ENCODE results near the gene SOBP. TPM values are rescaled to one million over a fixed set of nuclear protein-coding genes. Genes with fewer than 3 reads are reported as not detected.

The SOBP gene
- total RNA-seq, 1 experiment from 2014 or later = 1.7 TPM

DNA sequence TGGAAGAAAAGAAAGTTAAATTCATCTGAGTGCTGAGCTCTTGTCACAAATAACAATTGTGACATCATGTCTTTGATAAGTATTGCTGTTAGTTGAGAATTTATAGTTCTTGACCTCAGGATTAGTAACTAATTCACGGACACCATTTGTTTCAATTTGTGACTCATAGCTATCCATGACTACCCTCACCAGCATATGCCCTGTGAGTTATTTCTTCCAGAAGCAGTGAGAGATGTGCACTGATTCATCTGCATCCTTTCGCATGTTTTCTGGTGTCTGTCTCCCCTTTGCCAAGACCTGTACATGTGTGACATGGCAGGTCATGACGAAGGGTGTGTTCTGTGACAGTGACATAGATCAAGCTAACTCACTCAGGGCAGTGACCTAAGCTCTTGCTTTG is 86.9 kb downstream of the SOBP start:
- peaks cover 12% of the 10 kb centered on the region for H3K4me1 Mint-ChIP-seq (ENCODE audit: low read depth, unreplicated experiment)
- TF ChIP-seq CTCF (IDR thresholded peaks at IDR 0.05; ENCODE audit: unreplicated experiment) = no peak
- intact Hi-C loops (cut with micrococcal nuclease; ENCODE audit: unreplicated experiment) = no loop called here
- no peak overlapping the region for H3K27ac Mint-ChIP-seq (ENCODE audit: unreplicated experiment)
- H3K27me3 Mint-ChIP-seq (ENCODE audit: unreplicated experiment) = peaks cover 13% of the 10 kb centered on the region
- no peak for DNase-seq
- BruUV-seq (replicated peaks) = no TSS peak
- no peaks in the 10 kb centered on the region for H3K9me3 Mint-ChIP-seq (ENCODE audit: low read depth, unreplicated experiment)
- H3K4me3 Mint-ChIP-seq (ENCODE audit: low read depth, unreplicated experiment) = no peak overlapping the region
- CTCF ChIA-PET = interaction anchor here (0.9 to 1.0 kb wide), 3 partner anchors 8 to 96 kb away, joined by 3 to 4 read pairs (median 3); no protein-coding TSS in a partner anchor
- H3K36me3 Mint-ChIP-seq (ENCODE audit: insufficient read depth, unreplicated experiment) = no peaks in the 10 kb centered on the region

GRCh38 chr6:107578642-107579341 is 88.9 kb downstream of the SOBP start:
- TF ChIP-seq CTCF (IDR thresholded peaks at IDR 0.05; ENCODE audit: unreplicated experiment) = no peak
- no peak for DNase-seq
- Mint-ChIP-seq H3K4me3 (ENCODE audit: low read depth, unreplicated experiment) (no peak overlapping the region), H3K36me3 (ENCODE audit: insufficient read depth, unreplicated experiment) (no peaks in the 10 kb centered on the region), H3K9me3 (ENCODE audit: low read depth, unreplicated experiment) (no peaks in the 10 kb centered on the region), H3K27me3 (ENCODE audit: unreplicated experiment) (peaks cover 13% of the 10 kb centered on the region), H3K27ac (ENCODE audit: unreplicated experiment) (no peak overlapping the region), H3K4me1 (ENCODE audit: low read depth, unreplicated experiment) (peaks cover 12% of the 10 kb centered on the region)
- BruUV-seq (replicated peaks) = no TSS peak
- CTCF ChIA-PET = no interaction called here
- intact Hi-C loops (cut with micrococcal nuclease; ENCODE audit: unreplicated experiment) = no loop called here

GRCh38 chr6:107579456-107580056 is 89.6 kb downstream of the SOBP start:
- no peak for DNase-seq
- intact Hi-C loops (cut with micrococcal nuclease; ENCODE audit: unreplicated experiment) = no loop called here
- BruUV-seq (replicated peaks) = no TSS peak
- H3K27ac Mint-ChIP-seq (ENCODE audit: unreplicated experiment) = no peak overlapping the region
- no peak for TF ChIP-seq CTCF (IDR thresholded peaks at IDR 0.05; ENCODE audit: unreplicated experiment)
- peaks cover 13% of the 10 kb centered on the region for H3K27me3 Mint-ChIP-seq (ENCODE audit: unreplicated experiment)
- CTCF ChIA-PET = no interaction called here
- no peaks in the 10 kb centered on the region for H3K36me3 Mint-ChIP-seq (ENCODE audit: insufficient read depth, unreplicated experiment)
- H3K9me3 Mint-ChIP-seq (ENCODE audit: low read depth, unreplicated experiment) = no peaks in the 10 kb centered on the region
- no peak overlapping the region for H3K4me3 Mint-ChIP-seq (ENCODE audit: low read depth, unreplicated experiment)
- peaks cover 12% of the 10 kb centered on the region for H3K4me1 Mint-ChIP-seq (ENCODE audit: low read depth, unreplicated experiment)

DNA sequence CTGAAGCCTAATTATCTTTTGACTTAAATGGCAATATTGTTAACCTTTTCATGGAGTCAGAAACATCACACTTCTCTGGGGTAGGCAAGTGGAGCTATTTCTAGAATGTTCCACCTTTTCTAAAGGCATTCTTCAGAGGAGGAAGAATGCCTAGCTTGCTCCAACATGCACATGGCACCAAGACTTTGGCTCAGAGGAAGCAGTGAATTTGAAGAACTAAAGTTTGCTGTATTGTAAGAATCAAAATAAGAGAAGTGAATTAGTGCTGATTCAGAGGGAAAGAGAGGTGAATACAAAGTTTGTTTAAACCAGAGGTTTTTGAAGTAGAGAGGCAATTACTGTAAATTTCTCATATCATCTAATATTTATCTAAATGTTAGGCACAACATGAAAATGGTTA is 92.2 kb downstream of the SOBP start:
- DNase-seq = no peak
- H3K27ac Mint-ChIP-seq (ENCODE audit: unreplicated experiment) = no peak overlapping the region
- peaks cover 2% of the 10 kb centered on the region for H3K4me1 Mint-ChIP-seq (ENCODE audit: low read depth, unreplicated experiment)
- H3K4me3 Mint-ChIP-seq (ENCODE audit: low read depth, unreplicated experiment) = no peak overlapping the region
- BruUV-seq (replicated peaks) = no TSS peak
- no peaks in the 10 kb centered on the region for H3K9me3 Mint-ChIP-seq (ENCODE audit: low read depth, unreplicated experiment)
- H3K27me3 Mint-ChIP-seq (ENCODE audit: unreplicated experiment) = peaks cover 13% of the 10 kb centered on the region
- H3K36me3 Mint-ChIP-seq (ENCODE audit: insufficient read depth, unreplicated experiment) = no peaks in the 10 kb centered on the region
- intact Hi-C loops (cut with micrococcal nuclease; ENCODE audit: unreplicated experiment) = no loop called here
- CTCF ChIA-PET = no interaction called here
- TF ChIP-seq CTCF (IDR thresholded peaks at IDR 0.05; ENCODE audit: unreplicated experiment) = no peak

Data from Calu3 (cell line).